Measurements from ENCODE around the gene REELD1. TPM values are rescaled to one million over a fixed set of nuclear protein-coding genes. Genes with fewer than 3 reads are reported as not detected.

The REELD1 gene
- polyA plus RNA-seq, 1 donor from 2014 or later = not detected

- no peaks in the 10 kb centered on the region for H3F3A ChIP-seq (ENCODE audit: insufficient read depth, low read length, poor library complexity, severe bottlenecking)
- no peak overlapping the region for H3K4me3 ChIP-seq (ENCODE audit: low read length)
- H3K4me2 ChIP-seq (ENCODE audit: low read length) = no peak overlapping the region
- H2AFZ ChIP-seq (ENCODE audit: low read depth, low read length) = no peak overlapping the region
- no peak for TF ChIP-seq REST (IDR thresholded peaks at IDR 0.05; ENCODE audit: borderline replicate concordance)
- no peak for TF ChIP-seq RAD21 (conservative IDR thresholded peaks at IDR 0.05)
- TF ChIP-seq SMC3 (conservative IDR thresholded peaks at IDR 0.05; ENCODE audit: poor library complexity) = no peak
- no peak for TF ChIP-seq POLR2AphosphoS5 (IDR thresholded peaks at IDR 0.05)
- TF ChIP-seq MXI1 (conservative IDR thresholded peaks at IDR 0.05; ENCODE audit: poor library complexity, severe bottlenecking) = no peak
- TF ChIP-seq EZH2 (IDR thresholded peaks at IDR 0.05; ENCODE audit: borderline replicate concordance, insufficient read depth, low read length, poor library complexity, severe bottlenecking) = no peak
- no peak for TF ChIP-seq CTCF (IDR thresholded peaks at IDR 0.05; ENCODE audit: poor library complexity, severe bottlenecking)
- TF ChIP-seq TAF1 (IDR thresholded peaks at IDR 0.05; ENCODE audit: low read depth) = no peak
- no peak for TF ChIP-seq EP300 (conservative IDR thresholded peaks at IDR 0.05; ENCODE audit: poor library complexity, severe bottlenecking)
- H3K79me2 ChIP-seq (replicated peaks; ENCODE audit: insufficient read depth, low read length) = no peaks in the 10 kb centered on the region
- H4K20me1 ChIP-seq (ENCODE audit: insufficient read depth) = no peaks in the 10 kb centered on the region
- H3K27ac ChIP-seq (ENCODE audit: low read length) = no peak overlapping the region
- H3K9me2 ChIP-seq (ENCODE audit: insufficient read depth, low read length) = no peaks in the 10 kb centered on the region
- H3K9ac ChIP-seq (ENCODE audit: low read length) = no peak overlapping the region
- H3K9me3 ChIP-seq (ENCODE audit: low read length) = no peaks in the 10 kb centered on the region
- no peaks in the 10 kb centered on the region for H3K36me3 ChIP-seq (ENCODE audit: insufficient read depth, low read length)
- no peaks in the 10 kb centered on the region for H3K27me3 ChIP-seq (ENCODE audit: insufficient read depth, low read depth, low read length)
Measured at GRCh38 chr4:146210890-146211289, 3.4 kb upstream of the REELD1 start.

DNA sequence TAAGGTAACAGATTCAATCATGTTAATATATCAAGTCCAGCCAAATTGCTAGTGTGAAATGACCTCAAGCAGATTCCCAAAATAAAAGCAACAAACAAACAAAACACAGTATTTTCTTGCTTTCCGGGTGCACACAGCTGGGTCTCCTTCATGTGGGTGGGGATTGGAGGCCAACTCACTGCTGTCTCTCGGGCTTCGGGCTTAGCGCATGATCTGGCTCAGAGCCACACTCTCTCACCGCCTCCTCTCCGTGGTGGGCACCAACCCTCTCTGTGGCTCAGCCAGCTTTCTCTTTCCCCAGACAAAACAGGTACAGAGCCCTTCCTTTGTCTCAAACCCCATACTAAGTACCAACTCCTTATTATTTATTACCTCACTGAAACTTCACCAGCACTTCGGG, 2.9 kb upstream of the REELD1 start:
- H3K27ac ChIP-seq (ENCODE audit: low read length) = no peak overlapping the region
- no peak overlapping the region for H3K4me3 ChIP-seq (ENCODE audit: low read length)
- H3K4me2 ChIP-seq (ENCODE audit: low read length) = no peak overlapping the region
- TF ChIP-seq EZH2 (IDR thresholded peaks at IDR 0.05; ENCODE audit: borderline replicate concordance, insufficient read depth, low read length, poor library complexity, severe bottlenecking) (no peak), RAD21 (conservative IDR thresholded peaks at IDR 0.05) (no peak), TAF1 (IDR thresholded peaks at IDR 0.05; ENCODE audit: low read depth) (no peak), REST (IDR thresholded peaks at IDR 0.05; ENCODE audit: borderline replicate concordance) (no peak), EP300 (conservative IDR thresholded peaks at IDR 0.05; ENCODE audit: poor library complexity, severe bottlenecking) (no peak), POLR2AphosphoS5 (IDR thresholded peaks at IDR 0.05) (no peak), CTCF (IDR thresholded peaks at IDR 0.05; ENCODE audit: poor library complexity, severe bottlenecking) (no peak), MXI1 (conservative IDR thresholded peaks at IDR 0.05; ENCODE audit: poor library complexity, severe bottlenecking) (no peak), SMC3 (conservative IDR thresholded peaks at IDR 0.05; ENCODE audit: poor library complexity) (no peak)
- H3K9me3 ChIP-seq (ENCODE audit: low read length) = no peaks in the 10 kb centered on the region
- H3K9me2 ChIP-seq (ENCODE audit: insufficient read depth, low read length) = no peaks in the 10 kb centered on the region
- H3K9ac ChIP-seq (ENCODE audit: low read length) = no peak overlapping the region
- no peak overlapping the region for H2AFZ ChIP-seq (ENCODE audit: low read depth, low read length)
- H4K20me1 ChIP-seq (ENCODE audit: insufficient read depth) = no peaks in the 10 kb centered on the region
- H3K27me3 ChIP-seq (ENCODE audit: insufficient read depth, low read depth, low read length) = no peaks in the 10 kb centered on the region
- no peaks in the 10 kb centered on the region for H3K36me3 ChIP-seq (ENCODE audit: insufficient read depth, low read length)
- H3K79me2 ChIP-seq (replicated peaks; ENCODE audit: insufficient read depth, low read length) = no peaks in the 10 kb centered on the region
- no peaks in the 10 kb centered on the region for H3F3A ChIP-seq (ENCODE audit: insufficient read depth, low read length, poor library complexity, severe bottlenecking)
